ENCODE results near the gene PHKA2. TPM values are rescaled to one million over a fixed set of nuclear protein-coding genes. Genes with fewer than 3 reads are reported as not detected.
"Not testable (repeated sequence)": the region's sequence is repeated elsewhere in the genome, so short reads cannot be mapped to it uniquely, and the experiment has no call there.

The PHKA2 gene
- total and polyA plus RNA-seq, 2 of the 4 experiments (the other 2 are of a cell fraction), result 10.0 to 21.5 TPM

DNA sequence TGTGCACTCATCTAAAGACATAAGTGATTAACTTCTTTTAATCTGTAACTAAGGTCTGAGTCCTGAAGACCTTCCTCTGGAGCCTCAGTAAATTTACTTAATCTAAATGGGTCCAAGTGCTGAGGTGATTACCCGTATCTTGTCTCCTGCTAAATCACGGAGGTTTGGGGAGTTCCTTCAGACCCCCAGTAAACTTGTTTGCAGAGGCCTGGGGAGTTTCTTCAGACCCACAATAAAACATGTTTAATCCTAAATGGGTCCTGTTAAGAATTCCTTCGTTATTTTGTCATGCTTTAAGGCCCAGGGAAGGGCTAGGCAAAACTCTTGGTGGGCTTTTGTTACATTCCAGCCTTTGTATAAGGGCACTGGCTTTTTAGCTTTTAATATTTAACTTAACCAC lies 136.0 kb downstream of the PHKA2 start:
- H2AFZ ChIP-seq (replicated peaks; ENCODE audit: low read length, poor library complexity); H3K56ac ChIP-seq (ENCODE audit: extremely low read depth, insufficient read depth, low read length); H3K9me3 ChIP-seq (ENCODE audit: control insufficient read depth, insufficient read depth, low read length); dilution Hi-C loops (cut with HindIII; ENCODE audit: low sequenced_read_pairs, unreplicated experiment); H3K4ac ChIP-seq (ENCODE audit: low read depth, low read length); H2BK5ac ChIP-seq (ENCODE audit: low read depth, low read length, poor library complexity, severe bottlenecking); H2BK120ac ChIP-seq (ENCODE audit: low read depth, low read length); H2BK20ac ChIP-seq (ENCODE audit: low read depth, low read length); H3K14ac ChIP-seq (replicated peaks; ENCODE audit: low read depth, low read length); H3K9ac ChIP-seq (ENCODE audit: low read depth, low read length); H3K4me2 ChIP-seq (ENCODE audit: low read depth, low read length); H3K27me3 ChIP-seq (ENCODE audit: control insufficient read depth, insufficient read depth, low read length); H3K4me3 ChIP-seq (ENCODE audit: insufficient read depth, low read depth, low read length); H3K23ac ChIP-seq (ENCODE audit: low read depth, low read length); H3K4me1 ChIP-seq (ENCODE audit: control insufficient read depth, insufficient read depth, low read length); H4K20me1 ChIP-seq (ENCODE audit: insufficient read depth, low read length); H4K8ac ChIP-seq (ENCODE audit: low read depth in 2 of 2, low read length in 2 of 2); H2AK9ac ChIP-seq (replicated peaks; ENCODE audit: low read depth, low read length, poor library complexity); DNase-seq; H3K36me3 ChIP-seq (ENCODE audit: control insufficient read depth, insufficient read depth, low read length); CTCF ChIA-PET; H3K79me1 ChIP-seq (ENCODE audit: low read depth in 1 of 2, low read length in 2 of 2); ATAC-seq (ENCODE audit: low read depth); H2BK15ac ChIP-seq (ENCODE audit: low read depth, low read length); BruUV-seq (replicated peaks); H3K9me1 ChIP-seq (ENCODE audit: insufficient read depth, low read length); H4K91ac ChIP-seq (ENCODE audit: insufficient read depth, low read depth, low read length); in situ Hi-C loops (cut with MboI; ENCODE audit: low sequenced_read_pairs); H3K18ac ChIP-seq (ENCODE audit: low read depth, low read length); H3K27ac ChIP-seq (ENCODE audit: insufficient read depth, low read length); POLR2A ChIA-PET (ENCODE audit: unreplicated experiment); H2AK5ac ChIP-seq (ENCODE audit: low read depth, low read length); H4K5ac ChIP-seq (ENCODE audit: low read depth, low read length): not testable (repeated sequence)
- no CpG with 5 or more reads among the region's 3 CpGs for WGBS, 2 experiments (ENCODE audit: extremely low coverage in 2 of 2, insufficient read length in 1 of 2)
- intact Hi-C loops (cut with micrococcal nuclease), result loop anchor here (10.0 kb wide), 1 partner anchor 1923 kb away; no protein-coding TSS in a partner anchor

Small RNA genes within 50 kb of the gene (microRNA-seq; reads per million reads assigned to microRNA genes)
- not detected for gene RN7SL48P (ENCODE audit: insufficient read depth, insufficient read length)

Small RNA genes within 50 kb of the gene (small RNA-seq; reads per million reads assigned to genes)
- 0 reads per million in 5 experiments for gene RN7SL48P

Other genes starting within 250 kb of the PHKA2 start
- under 0.01 TPM in 2 replicates for gene ADGRG2, start 138.4 kb upstream of the PHKA2 start, total RNA-seq (2012; rRNA removed)
- gene ADGRG2, start 138.4 kb upstream of the PHKA2 start, polyA plus RNA-seq (2012; rRNA removed), result 0.06 and 0.07 TPM in 2 replicates